ENCODE results near the gene ENOX1.
"Not testable (repeated sequence)": the region's sequence is repeated elsewhere in the genome, so short reads cannot be mapped to it uniquely, and the experiment has no call there.

The ENOX1 gene

DNA sequence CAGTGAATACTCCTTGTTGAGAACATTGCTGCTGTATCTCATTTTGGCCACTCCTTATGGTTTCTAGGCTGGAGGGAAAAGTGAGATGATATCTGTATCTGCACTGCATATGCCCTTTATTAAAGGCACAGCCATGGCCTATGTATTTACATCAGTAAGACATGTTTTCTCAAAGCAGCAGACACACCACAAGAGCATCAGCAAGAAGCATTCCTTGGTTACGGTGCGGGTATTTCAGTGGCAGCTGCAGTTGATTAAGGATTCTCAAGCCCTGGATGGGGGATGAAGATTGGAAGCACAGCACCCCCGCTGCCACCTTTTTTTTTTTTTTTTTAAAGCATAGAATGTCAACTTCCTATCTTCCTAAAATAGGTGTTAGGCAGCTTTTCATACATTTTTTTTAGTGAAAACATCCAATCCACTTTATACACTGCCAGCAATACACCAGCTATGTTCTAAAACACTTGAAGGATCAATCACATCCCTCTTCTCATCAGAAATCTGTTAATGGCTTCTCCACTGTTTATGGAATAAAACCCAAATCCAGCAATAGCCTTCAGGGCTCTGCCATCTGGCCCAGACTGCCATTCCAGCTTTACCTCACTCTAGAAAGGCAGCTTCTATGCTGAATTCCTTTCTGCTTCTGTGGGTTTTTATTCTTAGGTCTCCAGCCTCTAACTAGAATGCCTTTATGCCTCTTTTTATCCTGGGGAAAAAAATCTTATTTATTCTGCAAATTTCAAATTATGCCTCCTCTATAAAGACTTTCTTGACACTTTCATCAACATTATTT lies 432.4 kb downstream of the ENOX1 start:
- H3K27ac ChIP-seq (ENCODE audit: low read depth, low read length) = no peak overlapping the region
- no peak overlapping the region for H3K4me3 ChIP-seq (ENCODE audit: low read depth in 1 of 2, low read length in 2 of 2)
- H3K27me3 ChIP-seq (ENCODE audit: control insufficient read depth in 1 of 2, insufficient read depth in 2 of 2, low read length in 2 of 2) = no peaks in the 10 kb centered on the region

DNA sequence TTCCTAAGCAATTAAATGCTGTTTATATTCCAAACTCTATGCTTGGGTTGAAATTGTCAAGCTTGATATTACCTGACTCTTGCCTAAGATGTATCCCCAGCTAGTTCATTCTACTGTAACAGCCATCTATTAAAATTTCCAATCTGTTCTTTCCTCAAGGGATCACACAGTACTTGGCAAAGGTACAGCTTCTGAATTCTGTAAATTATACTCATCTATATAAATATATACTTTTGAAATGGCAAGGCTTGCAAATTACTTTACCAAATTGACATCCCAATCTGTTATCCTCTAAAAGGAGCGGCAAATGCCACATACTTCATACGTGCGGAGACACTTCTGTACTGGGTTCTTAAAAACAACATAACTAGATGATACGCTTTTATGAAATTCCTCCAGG lies 433.1 kb downstream of the ENOX1 start:
- H3K4me3 ChIP-seq (ENCODE audit: low read depth in 1 of 2, low read length in 2 of 2) = no peak overlapping the region
- no peaks in the 10 kb centered on the region for H3K4me1 ChIP-seq (ENCODE audit: control insufficient read depth in 1 of 2, insufficient read depth in 2 of 2, low read length in 2 of 2)
- no peaks in the 10 kb centered on the region for H3K36me3 ChIP-seq (ENCODE audit: control insufficient read depth in 1 of 2, insufficient read depth in 2 of 2, low read length in 2 of 2)
- no peak overlapping the region for H3K9ac ChIP-seq (ENCODE audit: low read depth in 1 of 2, low read length in 2 of 2)
- no peaks in the 10 kb centered on the region for H3K9me3 ChIP-seq (ENCODE audit: control insufficient read depth in 1 of 2, low read length in 2 of 2)
- H3K27ac ChIP-seq (ENCODE audit: low read depth, low read length) = no peak overlapping the region
- H3K27me3 ChIP-seq (ENCODE audit: control insufficient read depth in 1 of 2, insufficient read depth in 2 of 2, low read length in 2 of 2) = no peaks in the 10 kb centered on the region

More for the DNA sequence above, 432.4 kb downstream of the ENOX1 start:
- Histone ChIP-seq H3K36me3 (ENCODE audit: control insufficient read depth in 1 of 2, insufficient read depth in 2 of 2, low read length in 2 of 2) (no peaks in the 10 kb centered on the region), H3K9me3 (ENCODE audit: control insufficient read depth in 1 of 2, low read length in 2 of 2) (no peaks in the 10 kb centered on the region), H3K9ac (ENCODE audit: low read depth in 1 of 2, low read length in 2 of 2) (no peak overlapping the region), H3K4me1 (ENCODE audit: control insufficient read depth in 1 of 2, insufficient read depth in 2 of 2, low read length in 2 of 2) (no peaks in the 10 kb centered on the region)

DNA sequence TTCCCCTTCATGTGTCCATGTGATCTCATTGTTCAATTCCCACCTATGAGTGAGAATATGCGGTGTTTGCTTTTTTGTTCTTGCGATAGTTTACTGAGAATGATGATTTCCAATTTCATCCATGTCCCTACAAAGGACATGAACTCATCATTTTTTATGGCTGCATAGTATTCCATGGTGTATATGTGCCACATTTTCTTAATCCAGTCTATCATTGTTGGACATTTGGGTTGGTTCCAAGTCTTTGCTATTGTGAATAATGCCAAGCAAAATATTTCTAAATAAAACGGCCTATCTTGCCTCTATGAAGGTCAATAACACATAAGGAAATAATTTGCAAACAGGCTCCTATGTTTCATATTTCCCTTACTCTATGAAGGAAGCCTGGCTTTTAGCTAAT lies 435.2 kb downstream of the ENOX1 start:
- not testable (repeated sequence) for H3K4me3 ChIP-seq (ENCODE audit: low read depth in 1 of 2, low read length in 2 of 2); H3K4me1 ChIP-seq (ENCODE audit: control insufficient read depth in 1 of 2, insufficient read depth in 2 of 2, low read length in 2 of 2); H3K27ac ChIP-seq (ENCODE audit: low read depth, low read length); H3K9me3 ChIP-seq (ENCODE audit: control insufficient read depth in 1 of 2, low read length in 2 of 2); H3K9ac ChIP-seq (ENCODE audit: low read depth in 1 of 2, low read length in 2 of 2); H3K27me3 ChIP-seq (ENCODE audit: control insufficient read depth in 1 of 2, insufficient read depth in 2 of 2, low read length in 2 of 2); H3K36me3 ChIP-seq (ENCODE audit: control insufficient read depth in 1 of 2, insufficient read depth in 2 of 2, low read length in 2 of 2)

DNA sequence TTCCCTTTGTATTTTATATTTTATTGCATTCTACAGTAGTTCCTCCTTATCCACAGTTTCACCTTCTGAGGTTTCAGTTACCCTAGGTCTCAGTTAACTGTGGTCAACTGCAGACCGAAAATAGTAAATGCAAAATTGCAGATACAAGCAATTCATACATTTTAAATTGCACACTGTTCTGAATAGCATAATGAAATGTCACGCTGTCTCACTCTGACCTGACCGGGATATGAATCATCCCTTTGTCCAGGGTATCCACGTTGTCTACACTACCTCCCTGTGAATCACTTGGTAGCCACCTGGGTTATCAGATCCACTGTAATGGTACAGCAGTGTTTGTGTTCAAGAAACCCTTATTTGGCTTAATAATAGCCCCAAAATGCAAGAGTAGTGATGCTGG lies 438.4 kb downstream of the ENOX1 start:
- Histone ChIP-seq H3K9me3 (ENCODE audit: control insufficient read depth in 1 of 2, low read length in 2 of 2) (no peaks in the 10 kb centered on the region), H3K4me1 (ENCODE audit: control insufficient read depth in 1 of 2, insufficient read depth in 2 of 2, low read length in 2 of 2) (no peaks in the 10 kb centered on the region), H3K9ac (ENCODE audit: low read depth in 1 of 2, low read length in 2 of 2) (no peak overlapping the region), H3K36me3 (ENCODE audit: control insufficient read depth in 1 of 2, insufficient read depth in 2 of 2, low read length in 2 of 2) (no peaks in the 10 kb centered on the region), H3K4me3 (ENCODE audit: low read depth in 1 of 2, low read length in 2 of 2) (no peak overlapping the region), H3K27me3 (ENCODE audit: control insufficient read depth in 1 of 2, insufficient read depth in 2 of 2, low read length in 2 of 2) (no peaks in the 10 kb centered on the region), H3K27ac (ENCODE audit: low read depth, low read length) (no peak overlapping the region)

DNA sequence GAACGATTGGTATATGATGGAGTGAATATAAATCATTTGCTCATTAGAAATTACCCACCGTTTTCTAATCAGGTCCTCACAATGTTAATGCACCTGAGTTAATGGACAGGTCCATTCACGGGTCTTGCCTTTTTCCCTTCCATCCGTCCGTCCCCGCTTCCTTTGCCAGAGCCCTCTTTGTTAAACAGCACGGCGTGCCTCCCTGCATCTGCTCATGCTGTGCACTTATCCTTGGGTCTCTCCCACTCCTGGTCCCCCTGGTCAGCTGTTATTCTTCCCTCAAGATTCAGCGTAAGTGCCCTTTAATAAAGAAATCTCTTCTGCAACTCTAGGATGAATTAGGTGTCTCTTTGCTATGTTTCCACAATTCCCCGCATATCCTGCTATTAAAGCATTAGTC lies 438.9 kb downstream of the ENOX1 start:
- Histone ChIP-seq H3K36me3 (ENCODE audit: control insufficient read depth in 1 of 2, insufficient read depth in 2 of 2, low read length in 2 of 2) (no peaks in the 10 kb centered on the region), H3K27me3 (ENCODE audit: control insufficient read depth in 1 of 2, insufficient read depth in 2 of 2, low read length in 2 of 2) (no peaks in the 10 kb centered on the region), H3K4me3 (ENCODE audit: low read depth in 1 of 2, low read length in 2 of 2) (no peak overlapping the region), H3K4me1 (ENCODE audit: control insufficient read depth in 1 of 2, insufficient read depth in 2 of 2, low read length in 2 of 2) (no peaks in the 10 kb centered on the region), H3K27ac (ENCODE audit: low read depth, low read length) (no peak overlapping the region), H3K9me3 (ENCODE audit: control insufficient read depth in 1 of 2, low read length in 2 of 2) (no peaks in the 10 kb centered on the region), H3K9ac (ENCODE audit: low read depth in 1 of 2, low read length in 2 of 2) (no peak overlapping the region)

DNA sequence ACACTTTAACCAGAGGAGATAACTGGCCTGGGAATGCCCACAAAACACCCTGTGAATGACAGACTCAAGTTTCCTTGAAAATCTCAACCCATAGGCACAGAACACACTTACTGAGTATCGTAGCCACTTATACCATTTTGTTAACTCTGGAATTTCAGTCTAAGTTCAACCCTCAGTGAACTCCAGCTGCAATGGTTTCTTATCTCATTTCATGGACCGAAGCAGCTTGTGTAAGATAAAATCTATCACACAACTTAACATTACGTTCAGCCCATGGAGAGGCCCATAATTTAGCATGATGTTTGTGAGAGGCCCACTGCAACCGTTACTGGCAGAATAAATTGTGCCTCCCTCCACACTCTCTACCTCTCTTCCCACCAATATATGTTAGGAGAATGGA lies 440.3 kb downstream of the ENOX1 start:
- H3K27ac ChIP-seq (ENCODE audit: low read depth, low read length) = no peak overlapping the region
- H3K9me3 ChIP-seq (ENCODE audit: control insufficient read depth in 1 of 2, low read length in 2 of 2) = no peaks in the 10 kb centered on the region
- H3K36me3 ChIP-seq (ENCODE audit: control insufficient read depth in 1 of 2, insufficient read depth in 2 of 2, low read length in 2 of 2) = no peaks in the 10 kb centered on the region

DNA sequence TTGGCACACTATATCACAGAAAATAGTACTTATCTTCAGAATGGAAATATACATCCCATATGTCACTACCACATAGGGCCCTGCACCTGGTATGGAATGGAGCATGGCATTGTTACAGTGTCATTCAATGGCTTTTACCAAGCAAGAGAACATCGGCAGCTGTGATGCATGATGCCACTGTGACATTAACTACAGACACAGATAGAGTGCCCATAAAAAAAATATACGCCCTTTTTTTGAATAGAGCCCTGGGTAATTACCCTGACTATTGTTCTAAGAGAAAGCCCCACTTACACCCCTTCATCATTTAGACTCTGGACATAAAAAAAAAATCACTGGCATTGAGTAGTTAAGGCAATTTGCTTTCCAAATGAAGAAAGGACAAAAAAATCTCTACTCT lies 443.1 kb downstream of the ENOX1 start:
- no peak overlapping the region for H3K27ac ChIP-seq (ENCODE audit: low read depth, low read length)
- no peaks in the 10 kb centered on the region for H3K4me1 ChIP-seq (ENCODE audit: control insufficient read depth in 1 of 2, insufficient read depth in 2 of 2, low read length in 2 of 2)
- no peak overlapping the region for H3K4me3 ChIP-seq (ENCODE audit: low read depth in 1 of 2, low read length in 2 of 2)
- H3K9me3 ChIP-seq (ENCODE audit: control insufficient read depth in 1 of 2, low read length in 2 of 2) = no peaks in the 10 kb centered on the region
- H3K9ac ChIP-seq (ENCODE audit: low read depth in 1 of 2, low read length in 2 of 2) = no peak overlapping the region
- H3K27me3 ChIP-seq (ENCODE audit: control insufficient read depth in 1 of 2, insufficient read depth in 2 of 2, low read length in 2 of 2) = no peaks in the 10 kb centered on the region
- H3K36me3 ChIP-seq (ENCODE audit: control insufficient read depth in 1 of 2, insufficient read depth in 2 of 2, low read length in 2 of 2) = no peaks in the 10 kb centered on the region

More for the DNA sequence above, 440.3 kb downstream of the ENOX1 start:
- Histone ChIP-seq H3K4me3 (ENCODE audit: low read depth in 1 of 2, low read length in 2 of 2) (no peak overlapping the region), H3K4me1 (ENCODE audit: control insufficient read depth in 1 of 2, insufficient read depth in 2 of 2, low read length in 2 of 2) (no peaks in the 10 kb centered on the region), H3K27me3 (ENCODE audit: control insufficient read depth in 1 of 2, insufficient read depth in 2 of 2, low read length in 2 of 2) (no peaks in the 10 kb centered on the region), H3K9ac (ENCODE audit: low read depth in 1 of 2, low read length in 2 of 2) (no peak overlapping the region)

DNA sequence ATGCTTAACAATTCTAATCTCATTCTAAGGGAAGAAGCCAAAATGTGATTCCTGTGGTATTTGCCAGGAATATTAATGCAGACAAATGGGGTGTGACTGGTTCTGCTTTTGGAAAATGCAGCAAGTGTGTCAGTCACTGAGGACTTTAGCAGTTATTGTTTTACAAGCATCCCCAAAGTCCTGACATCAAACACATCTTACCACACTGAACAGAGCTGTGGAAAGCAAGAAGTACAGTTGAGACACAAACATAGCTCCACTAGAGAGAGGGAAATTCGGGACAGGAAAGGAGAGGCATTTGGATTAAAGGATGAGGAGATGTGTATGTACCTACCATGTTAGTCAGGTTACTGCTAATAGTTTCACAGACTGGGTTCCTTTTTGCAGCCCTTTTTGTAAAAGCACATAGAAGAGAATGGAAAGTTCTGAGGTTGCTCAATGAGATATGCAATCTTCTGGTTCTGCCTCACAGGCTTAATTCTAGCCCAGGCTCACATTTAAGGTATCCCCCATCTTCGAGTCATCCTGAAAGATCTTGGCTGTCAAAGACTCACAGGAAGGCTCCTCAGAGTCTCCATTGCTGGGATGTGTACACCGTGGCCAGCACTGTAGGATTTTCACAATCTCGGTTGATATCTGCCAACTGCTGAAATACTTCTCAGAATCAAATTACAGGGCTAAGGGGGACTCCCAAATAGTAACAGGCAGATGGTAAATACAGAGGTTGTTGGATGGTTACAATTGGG lies 446.8 kb downstream of the ENOX1 start:
- Histone ChIP-seq H3K4me3 (ENCODE audit: low read depth in 1 of 2, low read length in 2 of 2) (no peak overlapping the region), H3K4me1 (ENCODE audit: control insufficient read depth in 1 of 2, insufficient read depth in 2 of 2, low read length in 2 of 2) (no peaks in the 10 kb centered on the region), H3K9me3 (ENCODE audit: control insufficient read depth in 1 of 2, low read length in 2 of 2) (no peaks in the 10 kb centered on the region), H3K36me3 (ENCODE audit: control insufficient read depth in 1 of 2, insufficient read depth in 2 of 2, low read length in 2 of 2) (no peaks in the 10 kb centered on the region), H3K9ac (ENCODE audit: low read depth in 1 of 2, low read length in 2 of 2) (no peak overlapping the region), H3K27ac (ENCODE audit: low read depth, low read length) (no peak overlapping the region), H3K27me3 (ENCODE audit: control insufficient read depth in 1 of 2, insufficient read depth in 2 of 2, low read length in 2 of 2) (no peaks in the 10 kb centered on the region)

DNA sequence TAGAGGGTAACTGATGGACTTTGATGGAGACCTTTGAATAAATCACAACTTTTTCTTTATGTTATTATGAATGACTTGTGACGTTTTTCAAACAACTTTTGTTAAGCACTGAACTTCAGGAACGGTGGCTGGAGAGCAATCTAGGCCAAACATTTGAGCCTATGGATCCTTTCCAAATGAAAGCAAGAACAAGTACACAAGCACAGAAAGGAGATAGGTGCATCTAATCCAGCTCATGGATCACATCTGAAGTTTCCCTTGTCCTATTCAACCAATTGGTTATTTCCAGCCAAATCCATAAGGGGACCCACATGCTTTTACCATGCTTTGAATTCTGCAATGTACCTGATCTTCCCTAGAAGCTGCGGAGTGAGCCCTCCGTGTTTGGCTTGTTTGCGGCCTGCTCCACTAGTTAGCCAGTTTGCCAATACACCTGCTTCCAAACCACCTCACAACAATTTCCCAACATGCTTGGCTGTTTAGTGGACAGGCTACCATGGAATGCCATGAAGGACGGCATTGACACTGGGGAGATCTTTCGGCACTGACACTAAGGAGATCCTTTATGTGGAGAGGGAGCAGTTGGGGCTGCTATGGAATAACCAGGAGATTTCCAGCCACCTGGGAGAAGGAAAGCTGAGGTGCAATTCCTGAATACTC lies 447.5 kb downstream of the ENOX1 start:
- Histone ChIP-seq H3K4me3 (ENCODE audit: low read depth in 1 of 2, low read length in 2 of 2) (no peak overlapping the region), H3K9me3 (ENCODE audit: control insufficient read depth in 1 of 2, low read length in 2 of 2) (no peaks in the 10 kb centered on the region), H3K36me3 (ENCODE audit: control insufficient read depth in 1 of 2, insufficient read depth in 2 of 2, low read length in 2 of 2) (no peaks in the 10 kb centered on the region), H3K4me1 (ENCODE audit: control insufficient read depth in 1 of 2, insufficient read depth in 2 of 2, low read length in 2 of 2) (no peaks in the 10 kb centered on the region), H3K9ac (ENCODE audit: low read depth in 1 of 2, low read length in 2 of 2) (no peak overlapping the region), H3K27me3 (ENCODE audit: control insufficient read depth in 1 of 2, insufficient read depth in 2 of 2, low read length in 2 of 2) (no peaks in the 10 kb centered on the region), H3K27ac (ENCODE audit: low read depth, low read length) (no peak overlapping the region)

DNA sequence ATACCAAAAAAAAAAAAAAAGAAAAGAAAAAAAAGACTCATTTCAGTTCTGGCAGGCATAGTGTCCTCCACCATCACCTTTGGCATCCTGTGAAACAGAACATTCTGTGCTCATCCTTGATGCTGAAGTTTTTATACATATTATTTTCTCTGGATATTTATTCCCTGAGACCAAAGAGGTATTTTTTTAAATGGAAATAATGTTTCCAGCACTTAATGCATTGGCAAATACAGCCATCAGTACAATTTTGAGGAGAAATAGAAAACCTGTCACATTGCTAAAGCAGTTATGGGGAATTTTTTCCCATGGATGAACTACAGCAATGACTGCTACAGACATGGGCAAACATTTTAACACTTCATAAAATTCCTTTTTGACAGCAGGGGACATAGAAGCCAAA lies 451.0 kb downstream of the ENOX1 start:
- H3K36me3 ChIP-seq (ENCODE audit: control insufficient read depth in 1 of 2, insufficient read depth in 2 of 2, low read length in 2 of 2) = no peaks in the 10 kb centered on the region
- H3K9ac ChIP-seq (ENCODE audit: low read depth in 1 of 2, low read length in 2 of 2) = no peak overlapping the region
- no peaks in the 10 kb centered on the region for H3K27me3 ChIP-seq (ENCODE audit: control insufficient read depth in 1 of 2, insufficient read depth in 2 of 2, low read length in 2 of 2)
- H3K27ac ChIP-seq (ENCODE audit: low read depth, low read length) = no peak overlapping the region
- H3K9me3 ChIP-seq (ENCODE audit: control insufficient read depth in 1 of 2, low read length in 2 of 2) = no peaks in the 10 kb centered on the region
- H3K4me3 ChIP-seq (ENCODE audit: low read depth in 1 of 2, low read length in 2 of 2) = no peak overlapping the region
- H3K4me1 ChIP-seq (ENCODE audit: control insufficient read depth in 1 of 2, insufficient read depth in 2 of 2, low read length in 2 of 2) = no peaks in the 10 kb centered on the region

All from duodenal mucosa (tissue), 2 donors.